Fibroblast of skin of right quadriceps (primary cell): ENCODE measurements around the gene GLMN.

Source experiments
- DNase-seq: peaks from one replicate; pipeline ENCODE4 v3.0.0-alpha.2; 2013

Gene GLMN, protein sequence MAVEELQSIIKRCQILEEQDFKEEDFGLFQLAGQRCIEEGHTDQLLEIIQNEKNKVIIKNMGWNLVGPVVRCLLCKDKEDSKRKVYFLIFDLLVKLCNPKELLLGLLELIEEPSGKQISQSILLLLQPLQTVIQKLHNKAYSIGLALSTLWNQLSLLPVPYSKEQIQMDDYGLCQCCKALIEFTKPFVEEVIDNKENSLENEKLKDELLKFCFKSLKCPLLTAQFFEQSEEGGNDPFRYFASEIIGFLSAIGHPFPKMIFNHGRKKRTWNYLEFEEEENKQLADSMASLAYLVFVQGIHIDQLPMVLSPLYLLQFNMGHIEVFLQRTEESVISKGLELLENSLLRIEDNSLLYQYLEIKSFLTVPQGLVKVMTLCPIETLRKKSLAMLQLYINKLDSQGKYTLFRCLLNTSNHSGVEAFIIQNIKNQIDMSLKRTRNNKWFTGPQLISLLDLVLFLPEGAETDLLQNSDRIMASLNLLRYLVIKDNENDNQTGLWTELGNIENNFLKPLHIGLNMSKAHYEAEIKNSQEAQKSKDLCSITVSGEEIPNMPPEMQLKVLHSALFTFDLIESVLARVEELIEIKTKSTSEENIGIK

DNA sequence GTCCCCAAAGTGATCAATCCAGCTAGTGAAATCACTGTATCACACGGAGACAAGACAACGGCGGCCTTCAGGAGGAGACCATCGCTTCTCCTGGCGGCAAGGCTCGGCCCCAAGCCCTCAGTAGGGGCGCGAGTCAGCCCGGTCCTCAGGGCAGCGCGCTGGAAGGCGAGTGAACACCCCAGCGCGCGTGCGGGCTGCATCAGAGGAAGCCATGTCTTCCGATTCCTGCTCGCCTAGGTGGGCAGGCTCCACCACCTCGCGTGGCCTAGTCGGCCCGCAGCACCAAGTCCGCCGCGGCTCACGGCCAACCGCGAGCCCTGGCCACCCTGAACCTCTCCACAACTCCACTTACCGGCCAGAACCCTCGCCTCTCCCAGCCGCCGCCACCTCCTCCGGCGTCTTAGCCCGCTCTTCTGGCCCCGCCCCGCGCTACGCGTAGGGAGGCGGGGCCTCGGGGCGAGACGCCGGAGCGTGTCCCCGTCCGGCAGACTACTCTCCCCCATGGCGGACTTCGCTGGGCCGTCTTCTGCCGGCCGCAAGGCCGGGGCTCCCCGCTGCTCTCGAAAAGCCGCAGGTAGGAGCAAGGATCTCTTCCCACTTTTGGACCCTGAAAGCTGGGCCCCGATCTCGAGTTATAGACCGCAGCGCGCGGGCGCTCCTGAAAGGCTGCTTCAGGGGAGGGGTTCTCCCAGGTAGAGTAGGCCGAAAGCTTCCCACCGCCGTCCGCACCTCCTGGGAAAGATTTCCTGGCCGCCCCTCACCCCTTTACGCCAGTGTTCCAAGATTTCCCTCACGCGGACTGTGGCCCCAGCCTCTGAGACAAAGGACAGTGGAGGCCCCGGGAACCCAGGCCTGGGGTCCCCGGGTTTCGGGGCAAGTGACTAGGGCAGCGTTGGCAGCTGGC is at the start of gene GLMN, which contains the start of gene RPAP2:
GLMN (minus strand) TSS at position 415 of the 904 bp plus-strand sequence. CDS start 988 bp downstream, outside the sequence.
RPAP2 (plus strand) TSS at position 487 of the 904 bp plus-strand sequence; CDS start at position 502, 15 bp downstream.
- peak; percentile 83 for DNase-seq

DNA sequence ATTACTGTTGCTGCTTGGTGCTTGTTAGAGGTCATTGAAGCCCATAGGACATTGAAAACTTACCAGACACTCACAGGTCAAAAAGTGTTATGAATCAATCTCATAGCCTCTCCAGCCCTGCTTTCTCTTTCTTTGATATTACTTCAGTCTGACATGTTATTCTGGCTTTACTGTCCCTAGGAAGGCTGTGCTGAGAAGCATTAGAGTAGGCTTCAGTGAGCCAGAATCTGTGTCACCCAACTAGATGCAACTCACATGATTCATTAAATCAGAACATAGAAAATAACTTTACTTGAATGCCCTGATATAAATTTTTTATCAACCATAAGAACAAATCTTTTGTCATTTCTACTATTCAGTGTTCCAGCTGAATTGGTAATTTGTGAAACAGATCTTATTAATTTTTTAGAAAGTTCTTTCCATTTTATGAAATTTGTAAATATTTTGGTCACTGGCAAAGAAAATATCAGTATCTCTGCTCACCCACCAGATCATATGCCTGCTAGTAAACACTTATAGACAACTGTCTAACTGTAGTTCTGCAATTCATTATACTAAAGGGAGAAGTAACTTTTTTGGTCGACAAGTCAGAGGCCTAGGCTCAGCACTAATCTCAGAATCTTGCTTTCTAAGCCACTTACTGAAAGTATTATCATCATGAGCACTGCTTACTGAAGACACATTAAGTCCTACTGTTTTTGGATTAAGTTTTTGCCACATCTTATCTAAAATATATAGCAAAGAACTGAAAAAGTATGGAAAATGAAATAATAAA is 48.3 kb upstream of the GLMN start:
- no peak for DNase-seq

DNA sequence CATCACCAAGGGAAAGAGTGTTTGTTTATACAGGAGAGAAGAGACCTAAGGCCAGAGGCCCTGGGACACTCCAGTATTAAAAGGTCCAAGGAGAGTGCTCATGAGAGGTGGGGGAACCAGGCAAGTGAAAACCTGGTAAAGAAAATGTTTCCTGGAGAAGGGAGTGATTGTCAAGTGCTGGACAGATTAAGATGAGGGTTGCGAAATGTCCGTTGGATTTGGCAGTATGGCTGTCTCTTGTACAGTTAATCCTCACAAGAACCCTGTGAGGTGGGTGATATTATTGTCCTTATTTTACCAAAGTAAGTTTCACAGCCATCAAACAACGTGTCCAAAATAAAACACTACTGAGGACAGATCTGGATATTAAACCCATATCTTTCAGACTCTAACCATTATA is 44.3 kb upstream of the GLMN start:
- DNase-seq, result no peak

DNA sequence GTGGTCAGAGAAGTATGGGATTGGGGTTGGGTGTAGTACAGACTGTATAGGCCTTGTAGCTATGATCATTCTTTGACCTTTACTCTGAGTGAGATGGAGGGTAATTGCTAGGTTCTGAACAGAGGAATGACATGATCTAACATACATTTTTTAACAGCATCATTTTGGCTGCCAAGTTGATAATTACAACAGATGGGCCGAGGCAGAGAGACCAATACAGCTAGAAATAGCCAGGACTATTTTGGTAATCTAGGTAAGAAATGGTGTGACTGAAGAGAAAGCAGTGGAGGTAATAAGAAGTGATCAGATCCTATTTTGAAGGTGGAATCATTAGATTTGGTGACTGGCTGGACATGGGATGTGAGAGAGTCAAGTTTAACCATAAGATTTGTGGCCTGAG is 43.6 kb upstream of the GLMN start:
- no peak for DNase-seq

DNA sequence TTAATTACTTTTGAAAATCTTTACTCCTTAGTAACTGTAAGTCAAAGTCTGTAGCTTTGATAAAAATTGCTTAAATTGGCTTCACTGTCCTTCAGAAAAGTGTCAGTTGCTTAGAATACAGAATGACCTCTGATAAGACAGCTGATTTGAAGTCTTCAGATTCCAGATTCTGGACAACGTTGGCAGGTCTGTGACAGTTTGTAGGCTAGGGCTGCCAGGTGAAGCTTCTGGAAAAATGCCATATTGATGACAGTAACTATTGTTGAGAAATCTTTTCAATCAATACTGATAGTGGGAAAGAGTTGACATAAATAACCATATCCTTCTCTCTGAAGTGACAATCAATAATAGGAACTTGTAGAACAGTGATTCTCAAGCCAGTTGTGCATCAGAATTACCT is 41.4 kb upstream of the GLMN start:
- DNase-seq, result no peak

DNA sequence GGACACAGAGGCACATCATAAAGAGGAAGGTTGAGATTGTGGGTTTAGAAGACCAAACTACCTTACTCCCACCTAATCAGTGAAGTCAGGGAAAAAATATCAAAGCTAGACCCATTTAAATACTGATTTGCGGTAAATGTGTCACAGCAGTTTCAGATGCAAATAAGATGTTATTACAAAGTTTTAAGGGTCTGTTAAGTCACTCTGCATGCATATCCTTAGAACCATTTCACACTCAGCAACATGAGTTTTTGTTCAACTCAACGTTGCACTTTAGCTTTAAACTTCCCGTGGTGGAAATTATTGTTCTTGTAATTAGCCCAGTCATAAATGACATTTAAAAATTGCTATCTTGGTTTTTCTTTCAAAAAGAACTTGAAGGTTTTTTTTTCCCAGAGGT is 34.9 kb upstream of the GLMN start:
- no peak for DNase-seq

DNA sequence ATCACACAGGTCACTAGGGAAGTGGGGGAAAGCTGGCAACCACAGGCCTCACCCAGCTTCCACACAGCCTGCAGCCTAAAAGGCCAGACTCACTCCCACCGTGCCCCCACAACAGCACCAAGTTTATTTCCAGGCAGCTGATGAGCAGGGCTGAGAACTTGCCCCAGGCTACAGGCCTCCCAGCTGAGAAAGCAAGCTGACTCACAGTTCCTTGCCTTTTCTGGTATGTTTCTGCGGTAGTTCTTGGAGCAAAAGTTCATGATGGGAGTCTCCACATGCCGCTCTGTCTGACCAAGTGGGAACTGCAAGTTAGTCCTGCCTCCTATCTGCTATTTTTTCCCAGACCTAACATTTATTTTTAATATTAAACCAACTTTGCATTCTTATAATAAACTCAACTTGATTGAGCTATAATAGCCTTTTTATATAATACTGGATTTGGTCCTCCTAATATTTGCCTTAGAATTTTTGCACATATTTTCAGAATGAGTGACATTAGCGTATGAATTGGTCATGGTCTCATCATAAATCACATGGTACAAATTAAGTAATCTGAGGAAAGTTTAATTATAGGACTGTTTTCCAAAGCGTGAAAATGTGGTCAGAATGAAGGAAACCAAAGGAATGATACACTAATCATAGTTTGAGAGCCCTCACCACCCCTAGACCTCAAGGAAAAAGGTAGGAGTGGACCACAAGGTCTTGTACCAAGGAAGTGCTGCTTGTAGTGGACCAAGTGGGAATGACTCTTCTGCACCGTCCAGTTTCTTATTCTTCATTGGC is 30.8 kb upstream of the GLMN start:
- peak; percentile 24 for DNase-seq

DNA sequence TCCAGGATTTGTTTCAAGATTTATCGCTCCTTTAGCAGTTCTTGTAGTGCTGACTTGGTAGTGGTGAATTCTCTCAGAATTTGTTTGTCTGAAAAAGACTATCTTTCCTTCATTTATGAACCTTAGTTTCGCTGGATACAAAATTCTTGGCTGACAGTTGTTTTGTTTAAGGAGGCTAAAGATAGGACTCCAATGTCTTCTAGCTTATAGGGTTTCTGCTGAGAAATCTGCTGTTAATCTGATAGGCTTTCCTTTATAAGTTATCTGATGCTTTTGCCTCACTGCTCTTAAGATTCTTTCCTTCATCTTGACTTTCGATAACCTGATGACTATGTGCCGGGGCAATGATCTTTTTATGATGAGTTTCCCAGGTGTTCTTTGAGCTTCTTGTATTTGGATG is 29.0 kb upstream of the GLMN start:
- DNase-seq, result no peak

DNA sequence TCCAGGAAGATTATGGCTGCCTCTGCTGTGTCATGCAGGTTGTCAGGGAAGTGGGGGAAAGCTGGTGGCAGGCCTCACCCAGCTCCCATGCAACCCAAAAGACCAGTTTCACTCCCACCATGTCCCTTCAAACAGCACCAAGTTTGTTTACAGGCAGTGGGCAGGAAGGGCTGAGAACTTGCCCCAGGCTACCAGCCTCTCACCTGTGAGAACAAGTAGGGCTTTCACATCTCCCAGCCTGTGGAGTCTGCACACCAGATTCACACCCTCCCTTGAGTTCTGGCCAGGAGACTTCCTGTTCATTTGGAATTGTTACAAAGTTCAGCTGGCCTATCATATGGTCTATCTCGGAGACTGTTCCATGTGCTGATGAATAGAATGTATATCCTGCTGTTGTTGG is 27.9 kb upstream of the GLMN start:
- DNase-seq, result no peak

DNA sequence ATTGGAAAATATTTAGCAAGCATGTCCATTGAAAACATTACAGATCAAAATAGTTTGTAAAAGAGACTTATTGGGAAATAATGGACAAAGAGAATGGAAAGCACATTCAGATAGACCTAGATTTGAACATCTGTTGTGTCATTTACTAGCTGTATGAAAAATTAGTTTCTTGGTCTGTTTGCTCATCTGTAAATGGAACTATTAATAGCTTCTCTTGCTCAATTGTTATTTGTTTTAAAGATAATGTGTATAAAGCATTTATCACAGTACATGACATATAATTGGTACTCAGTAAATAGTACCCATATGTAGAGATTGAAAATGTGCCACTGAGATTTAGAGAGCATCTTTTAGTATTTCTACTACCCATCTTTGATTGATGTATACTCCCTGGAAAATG is 26.0 kb upstream of the GLMN start:
- no peak for DNase-seq

DNA sequence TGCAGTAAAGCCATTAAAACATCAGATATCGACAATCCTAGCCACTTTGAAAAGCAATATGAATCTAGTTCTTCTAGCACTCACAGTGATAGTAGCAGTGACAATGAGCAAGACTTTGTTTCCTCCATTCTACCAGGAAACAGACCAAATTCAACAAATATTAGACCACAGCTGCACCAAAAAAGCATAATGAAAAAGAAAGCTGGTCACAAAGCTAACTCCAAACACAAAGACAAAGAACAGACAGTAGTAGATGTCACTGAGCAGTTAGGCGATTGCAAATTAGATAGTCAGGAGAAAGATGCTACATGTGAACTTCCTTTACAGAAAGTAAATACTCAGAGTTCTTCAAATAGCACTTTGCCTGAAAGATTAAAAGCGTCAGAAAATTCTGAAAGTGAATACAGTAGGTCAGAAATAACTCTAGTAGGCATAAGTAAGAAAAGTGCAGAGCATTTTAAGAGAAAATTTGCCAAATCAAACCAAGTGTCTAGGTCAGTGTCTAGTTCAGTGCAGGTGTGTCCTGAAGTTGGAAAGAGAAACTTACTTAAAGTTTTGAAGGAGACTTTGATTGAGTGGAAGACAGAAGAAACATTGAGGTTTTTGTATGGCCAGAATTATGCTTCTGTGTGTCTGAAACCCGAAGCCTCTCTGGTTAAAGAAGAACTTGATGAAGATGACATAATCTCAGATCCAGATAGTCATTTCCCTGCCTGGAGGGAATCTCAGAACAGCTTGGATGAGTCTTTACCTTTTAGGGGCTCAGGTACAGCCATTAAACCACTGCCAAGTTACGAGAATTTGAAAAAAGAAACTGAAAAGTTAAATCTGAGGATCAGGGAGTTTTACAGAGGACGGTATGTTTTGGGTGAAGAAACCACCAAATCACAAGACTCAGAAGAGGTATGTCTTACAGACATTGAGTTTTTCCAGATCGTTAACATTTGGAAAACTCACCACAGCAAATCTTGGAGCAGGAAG is 25.0 kb upstream of the GLMN start:
- DNase-seq, result no peak

DNA sequence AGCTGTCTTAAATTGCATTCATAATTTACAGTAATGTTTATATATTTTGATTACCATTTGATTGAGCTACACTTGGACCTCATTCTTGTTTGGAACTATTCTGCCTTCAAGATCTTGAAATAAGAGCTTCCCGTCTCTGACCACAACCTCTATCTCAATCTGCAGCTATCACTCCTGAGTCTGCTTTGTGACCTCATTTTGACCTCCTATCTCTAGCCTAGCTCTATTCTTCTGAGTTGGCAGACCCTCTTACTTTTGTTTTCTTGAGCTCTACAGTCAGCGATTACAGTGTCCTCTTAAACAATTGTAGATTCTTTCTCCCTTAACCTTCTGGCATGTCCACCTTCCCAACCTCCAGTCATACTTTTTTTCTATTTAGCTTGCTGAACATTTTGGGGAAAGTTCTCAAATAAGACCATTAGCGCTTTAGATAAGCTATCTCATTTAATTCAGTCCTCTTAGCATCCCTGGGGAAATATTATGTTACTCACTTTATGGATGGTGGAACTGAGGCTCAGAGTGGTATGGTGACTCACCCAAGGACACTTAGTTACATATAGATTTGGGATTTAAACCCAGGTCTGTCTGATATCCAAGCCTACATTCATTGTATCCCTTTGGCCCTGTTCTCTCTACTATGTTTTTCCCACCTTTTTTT is 19.2 kb upstream of the GLMN start:
- no peak for DNase-seq

DNA sequence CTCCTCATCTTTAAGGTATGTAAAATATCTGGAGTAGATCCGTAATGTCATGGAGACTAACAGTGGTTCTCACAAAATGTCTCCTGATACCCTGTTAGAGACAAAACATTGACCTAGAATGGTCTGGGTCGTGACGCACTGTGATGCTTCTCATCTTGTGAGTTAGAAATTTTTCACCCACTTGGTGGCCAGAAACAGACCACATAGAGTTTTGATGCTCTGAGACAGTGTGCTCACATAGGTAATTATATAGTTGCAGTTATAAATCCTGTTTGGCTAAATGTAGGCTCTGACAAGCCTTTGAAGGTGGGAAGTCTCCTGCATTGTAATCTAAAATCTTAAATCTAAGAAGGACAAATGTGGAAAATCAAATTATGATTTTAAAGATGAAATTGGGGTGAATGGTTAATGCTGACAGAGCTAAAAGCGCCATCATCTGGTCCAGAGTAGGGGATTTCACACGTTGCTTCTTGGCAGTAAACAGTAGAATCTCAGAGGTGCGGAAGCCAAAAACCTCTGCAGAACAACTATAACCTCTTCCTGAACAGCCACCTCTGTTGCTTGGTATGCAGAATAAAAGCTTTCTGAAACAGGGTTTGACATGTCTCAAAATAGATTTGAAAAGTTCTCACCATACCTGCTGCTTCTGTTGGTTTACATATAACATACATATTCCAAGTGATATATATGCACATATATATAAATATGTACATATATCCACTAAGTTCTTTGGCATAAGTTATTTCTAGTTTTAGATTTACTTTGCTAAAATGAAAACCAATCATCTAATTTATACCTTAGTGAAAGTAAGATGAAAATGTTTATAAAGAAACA is 17.2 kb upstream of the GLMN start:
- no peak for DNase-seq

DNA sequence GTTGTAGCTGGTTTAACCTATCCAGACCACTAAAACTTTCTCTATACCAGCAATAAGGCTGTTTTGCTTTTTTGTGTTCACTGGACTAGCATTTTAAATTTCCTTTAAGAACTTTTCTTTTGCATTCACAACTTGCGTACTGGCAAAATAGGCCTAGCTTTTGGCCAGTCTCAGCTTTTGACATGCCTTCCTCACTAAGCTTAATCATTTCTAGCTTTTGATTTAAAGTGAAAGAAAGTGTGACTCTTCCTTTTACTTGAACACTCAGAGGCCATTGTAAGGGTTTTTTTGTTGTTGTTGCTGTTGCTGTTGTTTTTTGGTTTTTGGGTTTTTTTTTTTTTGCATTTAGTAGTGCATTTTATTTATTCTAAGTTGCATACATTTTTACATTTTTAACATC is 15.2 kb upstream of the GLMN start:
- DNase-seq, result no peak

DNA sequence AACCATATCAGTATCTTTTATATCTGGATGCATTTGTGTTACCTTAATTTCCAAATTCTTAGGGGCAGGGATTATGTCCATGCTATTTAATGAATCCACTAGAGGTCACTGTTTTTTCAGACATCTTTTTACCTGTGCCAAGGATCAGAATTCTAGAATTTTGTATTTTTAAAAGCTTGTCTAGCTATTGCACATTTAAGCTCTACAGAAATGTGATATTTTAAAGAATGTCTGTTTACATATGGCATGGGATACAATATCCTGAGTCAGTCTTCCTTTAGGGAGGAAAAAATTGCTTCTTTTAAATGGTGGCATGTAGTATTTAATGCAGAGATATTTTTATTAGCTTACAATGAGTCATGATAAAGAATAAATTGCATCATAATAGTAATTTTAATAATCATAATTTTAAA is 11.4 kb upstream of the GLMN start:
- DNase-seq, result no peak

DNA sequence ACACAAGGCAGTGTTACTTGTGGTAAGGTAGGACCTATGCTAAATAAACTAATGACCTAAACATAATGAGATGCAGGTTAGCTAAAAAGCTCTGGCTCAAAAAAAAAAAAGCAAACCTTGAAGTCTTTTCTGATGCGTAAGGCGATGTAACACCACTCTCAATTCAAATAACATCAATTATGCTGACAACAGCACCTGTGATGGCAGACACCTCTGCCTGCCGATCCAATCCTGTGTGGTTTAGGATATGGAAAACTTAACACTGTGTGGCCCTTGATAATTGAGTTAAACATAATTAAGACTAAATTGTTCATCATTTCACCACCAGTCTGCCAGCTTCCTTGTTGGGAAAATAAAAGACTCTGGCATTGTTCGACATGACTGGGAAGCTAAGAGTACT is 9.2 kb upstream of the GLMN start:
- no peak for DNase-seq

DNA sequence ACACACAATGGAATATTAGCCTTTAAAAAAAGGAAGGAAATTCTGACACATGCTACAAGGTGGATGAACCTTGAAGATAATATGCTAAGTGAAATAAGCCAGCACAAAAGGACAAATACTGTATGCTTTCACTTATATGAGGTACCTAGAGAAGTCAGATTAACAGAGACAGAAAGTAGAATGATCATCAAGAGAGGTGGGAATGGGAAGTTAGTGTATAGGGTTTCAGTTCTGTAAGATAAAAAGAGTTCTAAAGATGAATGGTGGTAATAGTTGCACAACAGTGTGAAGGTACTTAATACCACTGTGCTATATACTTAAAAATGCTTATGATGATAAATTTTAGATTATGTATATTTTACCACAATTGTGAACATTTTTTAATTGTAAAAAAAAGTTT is 7.2 kb upstream of the GLMN start:
- no peak for DNase-seq

DNA sequence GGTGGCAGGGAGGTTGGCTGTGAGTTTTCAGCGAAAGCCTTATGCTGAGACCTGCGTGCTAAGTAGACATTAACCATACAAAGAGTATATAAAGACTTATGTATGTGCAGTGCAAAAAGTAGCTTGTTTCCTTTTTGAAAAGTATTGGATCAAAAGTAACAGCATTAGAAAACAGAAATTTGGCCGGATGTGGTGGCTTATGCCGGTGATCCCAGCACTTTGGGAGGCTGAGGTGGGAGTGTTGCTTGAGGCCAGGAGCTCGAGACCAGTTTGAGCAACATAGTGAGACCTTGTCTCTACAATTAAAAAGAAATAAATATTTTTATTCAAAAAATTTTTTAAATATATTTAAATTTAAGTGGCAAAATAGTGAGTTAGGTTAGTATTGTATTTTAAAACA is 2.2 kb upstream of the GLMN start:
- no peak for DNase-seq
